SJCRH30 (cell line): ENCODE results near the gene RHOB. TPM values are rescaled to one million over a fixed set of nuclear protein-coding genes. Genes with fewer than 3 reads are reported as not detected.
"Not testable (repeated sequence)": the region's sequence is repeated elsewhere in the genome, so short reads cannot be mapped to it uniquely, and the experiment has no call there.

Experiments
- DNase-seq, 2 experiments: peaks; one replicate each; pipeline ENCODE4 v3.0.0-alpha.2; 2015 to 2020
- H3K27ac ChIP-seq: fragments of 250-450 bp; sonication (Bioruptor Pico); 2 replicates; pipeline ENCODE4 v1.5.1; 2020; ENCODE audit warnings: mild to moderate bottlenecking, moderate library complexity
- H3K27me3 ChIP-seq: fragments of 250-450 bp; sonication (Bioruptor Pico); 2 replicates; pipeline ENCODE4 v1.5.1; 2020; ENCODE audit warnings: mild to moderate bottlenecking, moderate library complexity
- H3K36me3 ChIP-seq: fragments of 250-450 bp; sonication (Bioruptor Pico); 2 replicates; pipeline ENCODE4 v1.5.1; 2020; ENCODE audit warnings: mild to moderate bottlenecking, moderate library complexity
- H3K4me1 ChIP-seq: fragments of 250-450 bp; sonication (Bioruptor Pico); 2 replicates; pipeline ENCODE4 v1.5.1; 2020; ENCODE audit warnings: mild to moderate bottlenecking, moderate library complexity
- H3K4me3 ChIP-seq: fragments of 250-450 bp; sonication (Bioruptor Pico); 2 replicates; pipeline ENCODE4 v1.5.1; 2020; ENCODE audit warnings: mild to moderate bottlenecking, moderate library complexity
- H3K9me3 ChIP-seq: fragments of 250-450 bp; sonication (Bioruptor Pico); replicated peaks from 2 replicates; pipeline ENCODE4 v1.5.1; 2020; ENCODE audit warnings: mild to moderate bottlenecking, moderate library complexity
- total RNA-seq: library from RNA; depleted of rRNA; stranded (reverse); fragments of >200 nt; shearing (Covaris generic); gene quantifications from 2 replicates; pipeline ENCODE4 v1.2.3, GENCODE V29; 2014

RHOB gene
- total RNA-seq, 1 experiment from 2014 or later, result 138 TPM

- H3K9me3 ChIP-seq, result no peaks in the 10 kb centered on the region
- no peaks in the 10 kb centered on the region for H3K27me3 ChIP-seq
- no peak for DNase-seq
- H3K36me3 ChIP-seq, result peaks cover 18% of the 10 kb centered on the region
- peaks cover 19% of the 10 kb centered on the region for H3K4me1 ChIP-seq
- no peak overlapping the region for H3K4me3 ChIP-seq
- no peak overlapping the region for H3K27ac ChIP-seq
Measured at GRCh38 chr2:20451341-20451740, 4.5 kb downstream of the RHOB start.

- H3K9me3 ChIP-seq, result no peaks in the 10 kb centered on the region
- peaks cover 18% of the 10 kb centered on the region for H3K36me3 ChIP-seq
- no peaks in the 10 kb centered on the region for H3K27me3 ChIP-seq
- no peak overlapping the region for H3K27ac ChIP-seq
- no peak for DNase-seq
- H3K4me1 ChIP-seq, result peaks cover 19% of the 10 kb centered on the region
- H3K4me3 ChIP-seq, result no peak overlapping the region
Measured at GRCh38 chr2:20451761-20452499, 5.1 kb downstream of the RHOB start.

GRCh38 chr2:20452551-20452950 is 5.7 kb downstream of the RHOB start:
- H3K36me3 ChIP-seq, result peaks cover 18% of the 10 kb centered on the region
- peaks cover 19% of the 10 kb centered on the region for H3K4me1 ChIP-seq
- peak in 1 of 2 experiments; percentile 61 for DNase-seq

GRCh38 chr2:20453087-20453486 is 6.2 kb downstream of the RHOB start:
- H3K4me1 ChIP-seq, result peaks cover 19% of the 10 kb centered on the region
- no peak for DNase-seq
- H3K36me3 ChIP-seq, result peaks cover 13% of the 10 kb centered on the region
- H3K27me3 ChIP-seq, result no peaks in the 10 kb centered on the region
- no peak overlapping the region for H3K27ac ChIP-seq
- H3K9me3 ChIP-seq, result no peaks in the 10 kb centered on the region
- no peak overlapping the region for H3K4me3 ChIP-seq

More at GRCh38 chr2:20452551-20452950, 5.7 kb downstream of the RHOB start:
- no peak overlapping the region for H3K4me3 ChIP-seq
- H3K27me3 ChIP-seq, result no peaks in the 10 kb centered on the region
- no peak overlapping the region for H3K27ac ChIP-seq
- no peaks in the 10 kb centered on the region for H3K9me3 ChIP-seq

- DNase-seq, result no peak
- Histone ChIP-seq H3K27me3 (no peaks in the 10 kb centered on the region), H3K27ac (no peak overlapping the region), H3K9me3 (no peaks in the 10 kb centered on the region), H3K4me3 (no peak overlapping the region), H3K4me1 (peaks cover 17% of the 10 kb centered on the region), H3K36me3 (peaks cover 3% of the 10 kb centered on the region; the same call in 1 of the 2 replicates)
Measured at GRCh38 chr2:20454036-20454981, 7.4 kb downstream of the RHOB start.

- no peaks in the 10 kb centered on the region for H3K36me3 ChIP-seq
- H3K9me3 ChIP-seq, result no peaks in the 10 kb centered on the region
- H3K4me3 ChIP-seq, result no peak overlapping the region
- no peaks in the 10 kb centered on the region for H3K27me3 ChIP-seq
- DNase-seq, result no peak
- peaks cover 9% of the 10 kb centered on the region for H3K4me1 ChIP-seq
- H3K27ac ChIP-seq, result no peak overlapping the region
Measured at GRCh38 chr2:20455076-20455587, 8.3 kb downstream of the RHOB start.

- no peak for DNase-seq
- Histone ChIP-seq H3K36me3 (no peaks in the 10 kb centered on the region), H3K9me3 (peaks cover 2% of the 10 kb centered on the region), H3K4me1 (no peaks in the 10 kb centered on the region; the same call in 1 of the 2 replicates), H3K27ac (no peak overlapping the region), H3K27me3 (no peaks in the 10 kb centered on the region), H3K4me3 (no peak overlapping the region)
Measured at GRCh38 chr2:20456116-20456571, 9.3 kb downstream of the RHOB start.

GRCh38 chr2:20456636-20457426 is 10.0 kb downstream of the RHOB start:
- Histone ChIP-seq H3K4me1 (no peaks in the 10 kb centered on the region), H3K9me3 (peaks cover 7% of the 10 kb centered on the region), H3K27me3 (no peaks in the 10 kb centered on the region), H3K27ac (no peak overlapping the region), H3K36me3 (no peaks in the 10 kb centered on the region), H3K4me3 (no peak overlapping the region)
- no peak for DNase-seq

GRCh38 chr2:20457661-20458630 is 11.1 kb downstream of the RHOB start:
- Histone ChIP-seq H3K9me3 (peaks cover 9% of the 10 kb centered on the region), H3K4me3 (no peak overlapping the region), H3K27ac (no peak overlapping the region), H3K36me3 (no peaks in the 10 kb centered on the region), H3K27me3 (no peaks in the 10 kb centered on the region), H3K4me1 (no peaks in the 10 kb centered on the region)
- DNase-seq, result no peak

GRCh38 chr2:20458737-20459484 is 12.0 kb downstream of the RHOB start:
- not testable (repeated sequence) for H3K9me3 ChIP-seq, H3K27me3 ChIP-seq, DNase-seq, H3K4me1 ChIP-seq, H3K36me3 ChIP-seq, H3K27ac ChIP-seq, H3K4me3 ChIP-seq

GRCh38 chr2:20465716-20466394 is 19.0 kb downstream of the RHOB start:
- no peak for DNase-seq
- Histone ChIP-seq H3K27me3 (no peaks in the 10 kb centered on the region), H3K9me3 (peaks cover 9% of the 10 kb centered on the region), H3K4me1 (peaks cover 9% of the 10 kb centered on the region), H3K36me3 (no peaks in the 10 kb centered on the region), H3K4me3 (no peak overlapping the region), H3K27ac (no peak overlapping the region)

GRCh38 chr2:20467789-20468548 is 21.1 kb downstream of the RHOB start:
- Histone ChIP-seq H3K9me3 (no peaks in the 10 kb centered on the region), H3K4me3 (no peak overlapping the region), H3K27me3 (no peaks in the 10 kb centered on the region), H3K36me3 (no peaks in the 10 kb centered on the region), H3K27ac (no peak overlapping the region), H3K4me1 (peaks cover 9% of the 10 kb centered on the region)
- no peak for DNase-seq
